HEK293 (cell line): ENCODE results near the gene ZSWIM4.

Experiments
- BCL11A ChIP-seq: fragments of 450-650 bp; formaldehyde crosslinking; IDR thresholded peaks from 2 replicates; pipeline ENCODE4 v1.5.1; 2016; ENCODE audit warnings: low read depth, missing biosample characterization, missing genetic modification characterization
- KLF16 ChIP-seq: fragments of 450-650 bp; formaldehyde crosslinking; IDR thresholded peaks from 2 replicates; pipeline ENCODE4 v1.5.1; 2017; ENCODE audit warnings: missing biosample characterization, missing genetic modification characterization
- KLF9 ChIP-seq: fragments of 450-650 bp; formaldehyde crosslinking; IDR thresholded peaks from 2 replicates; pipeline ENCODE4 v1.5.1; 2016; ENCODE audit warnings: missing biosample characterization, missing genetic modification characterization, low read depth
- OSR2 ChIP-seq: fragments of 450-650 bp; formaldehyde crosslinking; IDR thresholded peaks from 2 replicates; pipeline ENCODE4 v1.5.1; 2016; ENCODE audit warnings: missing biosample characterization, missing genetic modification characterization
- SP3 ChIP-seq: fragments of 450-650 bp; formaldehyde crosslinking; IDR thresholded peaks from 2 replicates; pipeline ENCODE4 v1.5.1; 2016; ENCODE audit warnings: missing biosample characterization, missing genetic modification characterization
- SP7 ChIP-seq: fragments of 450-650 bp; formaldehyde crosslinking; IDR thresholded peaks from 2 replicates; pipeline ENCODE4 v1.5.1; 2016; ENCODE audit warnings: missing biosample characterization, missing genetic modification characterization
- TCF7L2 ChIP-seq: IDR thresholded peaks from 2 replicates; pipeline ENCODE4 v1.6.1; 2011; ENCODE audit warnings: low read depth, mild to moderate bottlenecking, inconsistent platforms, low read length, moderate library complexity, borderline replicate concordance
- WT1 ChIP-seq: fragments of 450-650 bp; formaldehyde crosslinking; IDR thresholded peaks from 2 replicates; pipeline ENCODE4 v1.5.1; 2016; ENCODE audit warnings: missing biosample characterization, missing genetic modification characterization
- ZBTB21 ChIP-seq: fragments of 450-650 bp; formaldehyde crosslinking; IDR thresholded peaks from 2 replicates; pipeline ENCODE4 v1.5.1; 2017; ENCODE audit warnings: missing biosample characterization, missing genetic modification characterization
- ZFP69B ChIP-seq: fragments of 450-650 bp; formaldehyde crosslinking; IDR thresholded peaks from 2 replicates; pipeline ENCODE4 v1.5.1; 2016; ENCODE audit warnings: missing biosample characterization, missing genetic modification characterization
- ZIC2 ChIP-seq: fragments of 450-650 bp; formaldehyde crosslinking; IDR thresholded peaks from 2 replicates; pipeline ENCODE4 v1.5.1; 2016; ENCODE audit warnings: missing biosample characterization, missing genetic modification characterization
- ZNF16 ChIP-seq: fragments of 450-650 bp; formaldehyde crosslinking; IDR thresholded peaks from 2 replicates; pipeline ENCODE4 v1.5.1; 2016; ENCODE audit warnings: low read depth, missing biosample characterization, missing genetic modification characterization
- ZNF184 ChIP-seq: fragments of 450-650 bp; IDR thresholded peaks from 2 replicates; pipeline ENCODE4 v1.5.1; 2018; ENCODE audit warnings: missing biosample characterization, mild to moderate bottlenecking, missing genetic modification characterization
- ZNF223 ChIP-seq: fragments of 450-650 bp; formaldehyde crosslinking; IDR thresholded peaks from 2 replicates; pipeline ENCODE4 v1.5.1; 2016; ENCODE audit warnings: missing biosample characterization, missing genetic modification characterization
- ZNF274 ChIP-seq, 2 experiments: fragments of 200-500 bp in 1 of 2; fragments of 450-650 bp in 1 of 2; sonication (Bioruptor generic) in 1 of 2; formaldehyde crosslinking in 1 of 2; IDR thresholded peaks; 2 replicates each; pipeline versions ENCODE4 v1.5.1 to v1.6.1; 2014 to 2016; ENCODE audit warnings: borderline replicate concordance in 1 of 2, inconsistent platforms in 1 of 2, low read length in 1 of 2, missing biosample characterization in 1 of 2, missing genetic modification characterization in 1 of 2
- ZNF350 ChIP-seq: fragments of 450-650 bp; formaldehyde crosslinking; IDR thresholded peaks from 2 replicates; pipeline ENCODE4 v1.5.0; 2017; ENCODE audit warnings: missing biosample characterization, mild to moderate bottlenecking, missing genetic modification characterization
- ZNF37A ChIP-seq: fragments of 450-650 bp; IDR thresholded peaks from 2 replicates; pipeline ENCODE4 v1.5.1; 2018; ENCODE audit warnings: missing biosample characterization, missing genetic modification characterization
- ZNF423 ChIP-seq: fragments of 450-650 bp; formaldehyde crosslinking; IDR thresholded peaks from 2 replicates; pipeline ENCODE4 v1.5.1; 2016; ENCODE audit warnings: missing biosample characterization, missing genetic modification characterization
- ZNF48 ChIP-seq: fragments of 450-650 bp; formaldehyde crosslinking; IDR thresholded peaks from 2 replicates; pipeline ENCODE4 v1.5.1; 2016; ENCODE audit warnings: missing biosample characterization, missing genetic modification characterization
- ZNF660 ChIP-seq: fragments of 450-650 bp; IDR thresholded peaks from 2 replicates; pipeline ENCODE4 v1.5.1; 2018; ENCODE audit warnings: missing biosample characterization, mild to moderate bottlenecking, missing genetic modification characterization
- ZNF777 ChIP-seq: fragments of 450-650 bp; formaldehyde crosslinking; IDR thresholded peaks from 2 replicates; pipeline ENCODE4 v1.5.1; 2017; ENCODE audit warnings: missing biosample characterization, missing genetic modification characterization, borderline replicate concordance
- ZNF792 ChIP-seq: fragments of 450-650 bp; formaldehyde crosslinking; IDR thresholded peaks from 2 replicates; pipeline ENCODE4 v1.5.1; 2016; ENCODE audit warnings: missing biosample characterization, missing genetic modification characterization
- TF ChIP-seq, protein P1 (sequence below): fragments of 450-650 bp; formaldehyde crosslinking; IDR thresholded peaks from 2 replicates; pipeline ENCODE4 v1.5.1; 2016; ENCODE audit warnings: missing biosample characterization, missing genetic modification characterization
- TF ChIP-seq, protein P2 (sequence below): fragments of 450-650 bp; formaldehyde crosslinking; IDR thresholded peaks from 2 replicates; pipeline ENCODE4 v1.5.1; 2016; ENCODE audit warnings: missing biosample characterization, missing genetic modification characterization
- TF ChIP-seq, protein P3 (sequence below): fragments of 450-650 bp; formaldehyde crosslinking; IDR thresholded peaks from 2 replicates; pipeline ENCODE4 v1.5.1; 2016; ENCODE audit warnings: missing biosample characterization, missing genetic modification characterization, borderline replicate concordance
- TF ChIP-seq, protein P4 (sequence below): fragments of 450-650 bp; formaldehyde crosslinking; IDR thresholded peaks from 2 replicates; pipeline ENCODE4 v1.5.1; 2016; ENCODE audit warnings: missing biosample characterization, missing genetic modification characterization
- TF ChIP-seq, protein P5 (sequence below): fragments of 450-650 bp; formaldehyde crosslinking; IDR thresholded peaks from 2 replicates; pipeline ENCODE4 v1.5.1; 2016; ENCODE audit warnings: missing biosample characterization, missing genetic modification characterization, low read depth

ZSWIM4 gene

DNA sequence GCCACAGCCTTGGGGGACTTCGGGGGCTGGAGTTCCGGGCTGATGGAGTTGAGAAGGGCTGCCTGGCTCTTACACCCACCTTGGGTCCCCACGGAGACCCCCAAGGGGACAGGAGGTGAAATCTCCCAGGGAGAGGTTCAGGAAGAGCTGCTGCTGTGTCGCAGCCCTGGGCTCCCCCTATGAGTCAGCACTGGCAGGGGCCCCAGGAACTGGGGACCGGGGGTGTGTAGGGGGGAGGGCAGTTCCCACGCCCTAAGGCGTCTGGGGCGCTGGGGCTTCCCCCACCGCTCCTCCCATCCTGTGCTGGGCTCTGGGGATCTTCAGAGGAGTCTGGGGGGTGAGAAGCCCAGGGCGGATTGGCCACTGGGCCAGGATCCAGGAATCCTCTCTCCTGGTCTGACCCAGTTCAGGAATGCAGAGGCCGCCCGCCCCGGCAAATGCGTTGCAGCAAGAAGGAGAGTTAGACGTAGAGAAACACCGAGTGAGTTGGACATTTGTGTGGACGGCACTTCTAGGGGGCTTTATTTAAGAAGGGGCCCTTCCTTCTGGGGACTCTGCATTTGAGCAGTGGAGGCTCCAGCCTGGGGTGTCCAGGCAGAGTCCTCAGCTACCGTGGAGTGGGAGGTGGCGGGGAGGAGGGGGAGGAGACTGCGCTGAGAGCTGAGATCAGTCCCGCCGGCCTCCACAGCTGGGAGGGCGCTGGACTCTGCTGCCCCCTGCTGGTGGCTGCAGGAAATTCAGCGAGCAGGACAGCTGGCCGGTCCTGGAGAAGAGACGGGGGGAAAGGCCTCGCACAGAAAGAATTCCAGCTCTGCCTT is 66.7 kb downstream of the ZSWIM4 start (continued):
- TF ChIP-seq, protein P1, sequence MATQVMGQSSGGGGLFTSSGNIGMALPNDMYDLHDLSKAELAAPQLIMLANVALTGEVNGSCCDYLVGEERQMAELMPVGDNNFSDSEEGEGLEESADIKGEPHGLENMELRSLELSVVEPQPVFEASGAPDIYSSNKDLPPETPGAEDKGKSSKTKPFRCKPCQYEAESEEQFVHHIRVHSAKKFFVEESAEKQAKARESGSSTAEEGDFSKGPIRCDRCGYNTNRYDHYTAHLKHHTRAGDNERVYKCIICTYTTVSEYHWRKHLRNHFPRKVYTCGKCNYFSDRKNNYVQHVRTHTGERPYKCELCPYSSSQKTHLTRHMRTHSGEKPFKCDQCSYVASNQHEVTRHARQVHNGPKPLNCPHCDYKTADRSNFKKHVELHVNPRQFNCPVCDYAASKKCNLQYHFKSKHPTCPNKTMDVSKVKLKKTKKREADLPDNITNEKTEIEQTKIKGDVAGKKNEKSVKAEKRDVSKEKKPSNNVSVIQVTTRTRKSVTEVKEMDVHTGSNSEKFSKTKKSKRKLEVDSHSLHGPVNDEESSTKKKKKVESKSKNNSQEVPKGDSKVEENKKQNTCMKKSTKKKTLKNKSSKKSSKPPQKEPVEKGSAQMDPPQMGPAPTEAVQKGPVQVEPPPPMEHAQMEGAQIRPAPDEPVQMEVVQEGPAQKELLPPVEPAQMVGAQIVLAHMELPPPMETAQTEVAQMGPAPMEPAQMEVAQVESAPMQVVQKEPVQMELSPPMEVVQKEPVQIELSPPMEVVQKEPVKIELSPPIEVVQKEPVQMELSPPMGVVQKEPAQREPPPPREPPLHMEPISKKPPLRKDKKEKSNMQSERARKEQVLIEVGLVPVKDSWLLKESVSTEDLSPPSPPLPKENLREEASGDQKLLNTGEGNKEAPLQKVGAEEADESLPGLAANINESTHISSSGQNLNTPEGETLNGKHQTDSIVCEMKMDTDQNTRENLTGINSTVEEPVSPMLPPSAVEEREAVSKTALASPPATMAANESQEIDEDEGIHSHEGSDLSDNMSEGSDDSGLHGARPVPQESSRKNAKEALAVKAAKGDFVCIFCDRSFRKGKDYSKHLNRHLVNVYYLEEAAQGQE: 0 out of 2 replicates have a peak, but pooled peaks have one; percentile 13
- TF ChIP-seq WT1 (tag by site-specific recombination) (no peak; the same call in 1 of the 2 replicates), ZNF16 (no peak), ZIC2 (tag by site-specific recombination) (peak; percentile 68), ZNF777 (tag by site-specific recombination) (no peak), KLF16 (tag by site-specific recombination) (no peak; the same call in 1 of the 2 replicates), ZNF48 (tag by site-specific recombination) (no peak), SP3 (tag by site-specific recombination) (no peak; the same call in none of the 2 replicates), ZNF423 (no peak), SP7 (tag by site-specific recombination) (peak; percentile 69), ZNF660 (tag by site-specific recombination) (peak; percentile 68; the same call in 1 of the 2 replicates), ZNF274 (IDR thresholded peaks at IDR 0.05; ENCODE audit: low read length) (no peak), ZNF274 (tag by site-specific recombination; IDR thresholded peaks at IDR 0.05; ENCODE audit: borderline replicate concordance) (no peak), BCL11A (tag by site-specific recombination) (peak; percentile 71; the same call in 1 of the 2 replicates), ZFP69B (no peak), ZNF184 (tag by site-specific recombination) (peak; percentile 30; the same call in 1 of the 2 replicates), OSR2 (tag by site-specific recombination) (no peak), KLF9 (tag by site-specific recombination) (peak; percentile 56; the same call in 1 of the 2 replicates), ZNF223 (tag by site-specific recombination) (no peak), ZNF350 (tag by site-specific recombination) (no peak), ZNF37A (tag by site-specific recombination) (no peak), ZBTB21 (tag by site-specific recombination) (no peak), ZNF792 (no peak), TCF7L2 (no peak)
- TF ChIP-seq, protein P2, sequence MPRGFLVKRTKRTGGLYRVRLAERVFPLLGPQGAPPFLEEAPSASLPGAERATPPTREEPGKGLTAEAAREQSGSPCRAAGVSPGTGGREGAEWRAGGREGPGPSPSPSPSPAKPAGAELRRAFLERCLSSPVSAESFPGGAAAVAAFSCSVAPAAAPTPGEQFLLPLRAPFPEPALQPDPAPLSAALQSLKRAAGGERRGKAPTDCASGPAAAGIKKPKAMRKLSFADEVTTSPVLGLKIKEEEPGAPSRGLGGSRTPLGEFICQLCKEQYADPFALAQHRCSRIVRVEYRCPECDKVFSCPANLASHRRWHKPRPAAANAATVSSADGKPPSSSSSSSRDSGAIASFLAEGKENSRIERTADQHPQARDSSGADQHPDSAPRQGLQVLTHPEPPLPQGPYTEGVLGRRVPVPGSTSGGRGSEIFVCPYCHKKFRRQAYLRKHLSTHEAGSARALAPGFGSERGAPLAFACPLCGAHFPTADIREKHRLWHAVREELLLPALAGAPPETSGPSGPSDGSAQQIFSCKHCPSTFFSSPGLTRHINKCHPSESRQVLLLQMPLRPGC: no peak; the same call in 1 of the 2 replicates
- TF ChIP-seq, protein P3, sequence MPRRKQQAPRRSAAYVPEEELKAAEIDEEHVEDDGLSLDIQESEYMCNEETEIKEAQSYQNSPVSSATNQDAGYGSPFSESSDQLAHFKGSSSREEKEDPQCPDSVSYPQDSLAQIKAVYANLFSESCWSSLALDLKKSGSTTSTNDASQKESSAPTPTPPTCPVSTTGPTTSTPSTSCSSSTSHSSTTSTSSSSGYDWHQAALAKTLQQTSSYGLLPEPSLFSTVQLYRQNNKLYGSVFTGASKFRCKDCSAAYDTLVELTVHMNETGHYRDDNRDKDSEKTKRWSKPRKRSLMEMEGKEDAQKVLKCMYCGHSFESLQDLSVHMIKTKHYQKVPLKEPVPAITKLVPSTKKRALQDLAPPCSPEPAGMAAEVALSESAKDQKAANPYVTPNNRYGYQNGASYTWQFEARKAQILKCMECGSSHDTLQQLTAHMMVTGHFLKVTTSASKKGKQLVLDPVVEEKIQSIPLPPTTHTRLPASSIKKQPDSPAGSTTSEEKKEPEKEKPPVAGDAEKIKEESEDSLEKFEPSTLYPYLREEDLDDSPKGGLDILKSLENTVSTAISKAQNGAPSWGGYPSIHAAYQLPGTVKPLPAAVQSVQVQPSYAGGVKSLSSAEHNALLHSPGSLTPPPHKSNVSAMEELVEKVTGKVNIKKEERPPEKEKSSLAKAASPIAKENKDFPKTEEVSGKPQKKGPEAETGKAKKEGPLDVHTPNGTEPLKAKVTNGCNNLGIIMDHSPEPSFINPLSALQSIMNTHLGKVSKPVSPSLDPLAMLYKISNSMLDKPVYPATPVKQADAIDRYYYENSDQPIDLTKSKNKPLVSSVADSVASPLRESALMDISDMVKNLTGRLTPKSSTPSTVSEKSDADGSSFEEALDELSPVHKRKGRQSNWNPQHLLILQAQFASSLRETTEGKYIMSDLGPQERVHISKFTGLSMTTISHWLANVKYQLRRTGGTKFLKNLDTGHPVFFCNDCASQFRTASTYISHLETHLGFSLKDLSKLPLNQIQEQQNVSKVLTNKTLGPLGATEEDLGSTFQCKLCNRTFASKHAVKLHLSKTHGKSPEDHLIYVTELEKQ (tag by site-specific recombination): no peak
- TF ChIP-seq, protein P4, sequence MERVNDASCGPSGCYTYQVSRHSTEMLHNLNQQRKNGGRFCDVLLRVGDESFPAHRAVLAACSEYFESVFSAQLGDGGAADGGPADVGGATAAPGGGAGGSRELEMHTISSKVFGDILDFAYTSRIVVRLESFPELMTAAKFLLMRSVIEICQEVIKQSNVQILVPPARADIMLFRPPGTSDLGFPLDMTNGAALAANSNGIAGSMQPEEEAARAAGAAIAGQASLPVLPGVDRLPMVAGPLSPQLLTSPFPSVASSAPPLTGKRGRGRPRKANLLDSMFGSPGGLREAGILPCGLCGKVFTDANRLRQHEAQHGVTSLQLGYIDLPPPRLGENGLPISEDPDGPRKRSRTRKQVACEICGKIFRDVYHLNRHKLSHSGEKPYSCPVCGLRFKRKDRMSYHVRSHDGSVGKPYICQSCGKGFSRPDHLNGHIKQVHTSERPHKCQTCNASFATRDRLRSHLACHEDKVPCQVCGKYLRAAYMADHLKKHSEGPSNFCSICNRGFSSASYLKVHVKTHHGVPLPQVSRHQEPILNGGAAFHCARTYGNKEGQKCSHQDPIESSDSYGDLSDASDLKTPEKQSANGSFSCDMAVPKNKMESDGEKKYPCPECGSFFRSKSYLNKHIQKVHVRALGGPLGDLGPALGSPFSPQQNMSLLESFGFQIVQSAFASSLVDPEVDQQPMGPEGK (tag by site-specific recombination): peak; percentile 73
- TF ChIP-seq, protein P5, sequence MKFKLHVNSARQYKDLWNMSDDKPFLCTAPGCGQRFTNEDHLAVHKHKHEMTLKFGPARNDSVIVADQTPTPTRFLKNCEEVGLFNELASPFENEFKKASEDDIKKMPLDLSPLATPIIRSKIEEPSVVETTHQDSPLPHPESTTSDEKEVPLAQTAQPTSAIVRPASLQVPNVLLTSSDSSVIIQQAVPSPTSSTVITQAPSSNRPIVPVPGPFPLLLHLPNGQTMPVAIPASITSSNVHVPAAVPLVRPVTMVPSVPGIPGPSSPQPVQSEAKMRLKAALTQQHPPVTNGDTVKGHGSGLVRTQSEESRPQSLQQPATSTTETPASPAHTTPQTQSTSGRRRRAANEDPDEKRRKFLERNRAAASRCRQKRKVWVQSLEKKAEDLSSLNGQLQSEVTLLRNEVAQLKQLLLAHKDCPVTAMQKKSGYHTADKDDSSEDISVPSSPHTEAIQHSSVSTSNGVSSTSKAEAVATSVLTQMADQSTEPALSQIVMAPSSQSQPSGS (tag by site-specific recombination): no peak
